ENCODE results near the gene RGL2. TPM values are rescaled to one million over a fixed set of nuclear protein-coding genes. Genes with fewer than 3 reads are reported as not detected.

Gene RGL2
- total and polyA plus RNA-seq, 2 of the 13 experiments (the other 11 are each of a cell fraction or from before 2014, with no cell fraction given) = 22.9 to 47.4 TPM

DNA sequence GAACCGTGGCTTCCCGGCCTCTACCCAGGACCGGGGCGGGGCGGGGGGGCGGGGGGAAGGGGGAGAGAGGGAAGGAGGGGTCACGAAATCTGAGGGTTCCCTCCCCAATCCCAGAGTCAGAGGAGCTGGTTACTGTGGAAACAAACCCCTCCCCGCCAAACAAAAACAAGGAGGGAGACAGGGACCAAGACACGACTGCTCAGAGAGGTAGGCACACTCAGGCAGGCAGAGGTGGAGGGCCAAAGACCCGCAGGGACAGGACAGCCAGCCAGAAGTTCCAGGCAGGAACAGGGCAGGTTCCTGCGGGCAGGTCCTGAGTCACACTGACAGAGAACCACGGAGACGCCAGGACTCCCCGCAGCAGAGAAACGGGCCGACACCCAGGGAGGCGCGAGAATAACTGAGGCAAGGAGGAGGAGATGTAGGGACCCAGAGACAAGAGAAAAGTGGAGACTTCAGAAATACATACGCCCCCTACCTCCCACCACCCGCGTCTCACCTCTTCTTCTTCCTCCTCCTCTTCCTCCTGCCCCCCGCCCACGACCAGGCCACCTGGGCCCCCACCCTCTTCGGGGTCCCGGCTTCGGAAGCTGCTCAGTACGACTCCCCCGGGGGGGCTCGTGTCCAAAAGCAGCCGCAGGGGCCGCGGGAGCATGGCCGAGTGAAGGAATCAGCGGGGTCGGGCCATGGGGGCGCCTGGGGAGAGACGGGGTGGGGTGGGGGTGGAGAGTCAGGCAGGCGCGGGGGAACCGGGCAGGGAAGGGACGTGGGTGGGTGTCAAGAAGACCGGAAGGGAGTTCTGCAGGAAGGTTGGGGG, 578 bp downstream of the RGL2 start (continued):
- TF ChIP-seq, protein P1, sequence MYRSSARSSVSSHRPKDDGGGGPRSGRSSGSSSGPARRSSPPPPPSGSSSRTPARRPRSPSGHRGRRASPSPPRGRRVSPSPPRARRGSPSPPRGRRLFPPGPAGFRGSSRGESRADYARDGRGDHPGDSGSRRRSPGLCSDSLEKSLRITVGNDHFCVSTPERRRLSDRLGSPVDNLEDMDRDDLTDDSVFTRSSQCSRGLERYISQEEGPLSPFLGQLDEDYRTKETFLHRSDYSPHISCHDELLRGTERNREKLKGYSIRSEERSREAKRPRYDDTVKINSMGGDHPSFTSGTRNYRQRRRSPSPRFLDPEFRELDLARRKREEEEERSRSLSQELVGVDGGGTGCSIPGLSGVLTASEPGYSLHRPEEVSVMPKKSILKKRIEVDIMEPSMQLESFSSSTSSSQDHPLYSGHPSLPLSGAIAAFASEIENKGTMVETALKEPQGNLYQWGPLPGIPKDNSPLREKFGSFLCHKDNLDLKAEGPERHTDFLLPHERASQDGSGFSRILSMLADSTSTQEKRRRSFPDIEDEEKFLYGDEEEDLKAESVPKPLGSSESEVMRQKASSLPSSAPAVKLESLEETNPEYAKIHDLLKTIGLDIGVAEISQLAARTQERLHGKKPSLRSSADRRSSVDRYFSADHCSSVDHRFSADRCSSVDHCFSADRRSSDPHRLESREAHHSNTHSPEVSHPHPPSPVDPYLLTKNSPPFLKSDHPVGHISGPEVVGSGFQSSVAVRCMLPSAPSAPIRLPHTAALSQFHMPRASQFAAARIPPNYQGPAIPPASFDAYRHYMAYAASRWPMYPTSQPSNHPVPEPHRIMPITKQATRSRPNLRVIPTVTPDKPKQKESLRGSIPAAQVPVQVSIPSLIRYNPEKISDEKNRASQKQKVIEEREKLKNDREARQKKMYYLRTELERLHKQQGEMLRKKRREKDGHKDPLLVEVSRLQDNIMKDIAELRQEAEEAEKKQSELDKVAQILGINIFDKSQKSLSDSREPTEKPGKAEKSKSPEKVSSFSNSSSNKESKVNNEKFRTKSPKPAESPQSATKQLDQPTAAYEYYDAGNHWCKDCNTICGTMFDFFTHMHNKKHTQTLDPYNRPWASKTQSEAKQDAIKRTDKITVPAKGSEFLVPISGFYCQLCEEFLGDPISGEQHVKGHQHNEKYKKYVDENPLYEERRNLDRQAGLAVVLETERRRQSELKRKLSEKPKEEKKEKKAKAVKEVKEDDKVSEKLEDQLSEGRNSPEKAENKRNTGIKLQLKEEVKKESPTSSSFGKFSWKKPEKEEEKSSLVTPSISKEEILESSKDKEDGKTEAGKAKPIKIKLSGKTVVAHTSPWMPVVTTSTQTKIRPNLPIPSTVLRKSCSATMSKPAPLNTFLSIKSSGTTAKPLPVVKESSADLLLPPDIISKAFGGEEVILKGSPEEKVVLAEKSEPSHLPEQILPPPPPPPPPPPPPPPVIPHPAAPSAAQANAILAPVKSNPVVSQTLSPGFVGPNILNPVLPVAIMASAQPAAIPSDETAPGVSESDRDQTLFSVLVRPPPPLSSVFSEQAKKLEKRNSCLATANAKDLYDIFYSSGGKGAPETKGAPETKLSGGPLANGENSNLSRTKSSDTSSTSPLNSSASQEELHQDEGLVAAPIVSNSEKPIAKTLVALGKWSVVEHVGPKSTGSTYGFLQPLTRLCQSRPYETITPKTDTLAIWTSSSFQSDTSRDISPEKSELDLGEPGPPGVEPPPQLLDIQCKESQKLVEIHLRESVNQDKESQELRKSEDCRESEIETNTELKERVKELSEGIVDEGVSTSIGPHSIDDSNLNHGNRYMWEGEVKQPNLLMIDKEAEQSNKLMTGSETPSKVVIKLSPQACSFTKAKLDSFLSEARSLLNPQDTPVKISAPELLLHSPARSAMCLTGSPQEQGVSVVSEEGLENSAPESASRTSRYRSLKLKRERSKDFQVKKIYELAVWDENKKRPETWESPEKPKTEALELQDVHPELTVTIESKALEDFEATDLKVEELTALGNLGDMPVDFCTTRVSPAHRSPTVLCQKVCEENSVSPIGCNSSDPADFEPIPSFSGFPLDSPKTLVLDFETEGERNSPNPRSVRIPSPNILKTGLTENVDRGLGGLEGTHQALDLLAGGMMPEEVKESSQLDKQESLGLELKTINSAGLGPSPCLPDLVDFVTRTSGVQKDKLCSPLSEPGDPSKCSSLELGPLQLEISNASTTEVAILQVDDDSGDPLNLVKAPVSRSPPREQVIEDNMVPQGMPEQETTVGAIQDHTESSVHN (CRISPR knock-in tag; IDR thresholded peaks at IDR 0.05) = no peak
- no peak for TF ChIP-seq ZNF12 (CRISPR knock-in tag; IDR thresholded peaks at IDR 0.05)
- TF ChIP-seq HOXA7 (CRISPR knock-in tag; IDR thresholded peaks at IDR 0.05) = no peak
- no peak for TF ChIP-seq ARID2 (CRISPR knock-in tag; IDR thresholded peaks at IDR 0.05; ENCODE audit: borderline replicate concordance)
- TF ChIP-seq, protein P2, sequence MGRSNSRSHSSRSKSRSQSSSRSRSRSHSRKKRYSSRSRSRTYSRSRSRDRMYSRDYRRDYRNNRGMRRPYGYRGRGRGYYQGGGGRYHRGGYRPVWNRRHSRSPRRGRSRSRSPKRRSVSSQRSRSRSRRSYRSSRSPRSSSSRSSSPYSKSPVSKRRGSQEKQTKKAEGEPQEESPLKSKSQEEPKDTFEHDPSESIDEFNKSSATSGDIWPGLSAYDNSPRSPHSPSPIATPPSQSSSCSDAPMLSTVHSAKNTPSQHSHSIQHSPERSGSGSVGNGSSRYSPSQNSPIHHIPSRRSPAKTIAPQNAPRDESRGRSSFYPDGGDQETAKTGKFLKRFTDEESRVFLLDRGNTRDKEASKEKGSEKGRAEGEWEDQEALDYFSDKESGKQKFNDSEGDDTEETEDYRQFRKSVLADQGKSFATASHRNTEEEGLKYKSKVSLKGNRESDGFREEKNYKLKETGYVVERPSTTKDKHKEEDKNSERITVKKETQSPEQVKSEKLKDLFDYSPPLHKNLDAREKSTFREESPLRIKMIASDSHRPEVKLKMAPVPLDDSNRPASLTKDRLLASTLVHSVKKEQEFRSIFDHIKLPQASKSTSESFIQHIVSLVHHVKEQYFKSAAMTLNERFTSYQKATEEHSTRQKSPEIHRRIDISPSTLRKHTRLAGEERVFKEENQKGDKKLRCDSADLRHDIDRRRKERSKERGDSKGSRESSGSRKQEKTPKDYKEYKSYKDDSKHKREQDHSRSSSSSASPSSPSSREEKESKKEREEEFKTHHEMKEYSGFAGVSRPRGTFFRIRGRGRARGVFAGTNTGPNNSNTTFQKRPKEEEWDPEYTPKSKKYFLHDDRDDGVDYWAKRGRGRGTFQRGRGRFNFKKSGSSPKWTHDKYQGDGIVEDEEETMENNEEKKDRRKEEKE (IDR thresholded peaks at IDR 0.05) = no peak
- TF ChIP-seq, protein P3, sequence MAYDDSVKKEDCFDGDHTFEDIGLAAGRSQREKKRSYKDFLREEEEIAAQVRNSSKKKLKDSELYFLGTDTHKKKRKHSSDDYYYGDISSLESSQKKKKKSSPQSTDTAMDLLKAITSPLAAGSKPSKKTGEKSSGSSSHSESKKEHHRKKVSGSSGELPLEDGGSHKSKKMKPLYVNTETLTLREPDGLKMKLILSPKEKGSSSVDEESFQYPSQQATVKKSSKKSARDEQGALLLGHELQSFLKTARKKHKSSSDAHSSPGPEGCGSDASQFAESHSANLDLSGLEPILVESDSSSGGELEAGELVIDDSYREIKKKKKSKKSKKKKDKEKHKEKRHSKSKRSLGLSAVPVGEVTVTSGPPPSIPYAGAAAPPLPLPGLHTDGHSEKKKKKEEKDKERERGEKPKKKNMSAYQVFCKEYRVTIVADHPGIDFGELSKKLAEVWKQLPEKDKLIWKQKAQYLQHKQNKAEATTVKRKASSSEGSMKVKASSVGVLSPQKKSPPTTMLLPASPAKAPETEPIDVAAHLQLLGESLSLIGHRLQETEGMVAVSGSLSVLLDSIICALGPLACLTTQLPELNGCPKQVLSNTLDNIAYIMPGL (CRISPR knock-in tag; IDR thresholded peaks at IDR 0.05; ENCODE audit: borderline replicate concordance in 1 of 2, low read depth in 1 of 2) = no peak
- no peak for TF ChIP-seq ZSCAN21 (CRISPR knock-in tag; IDR thresholded peaks at IDR 0.05; ENCODE audit: borderline replicate concordance)
- TF ChIP-seq GABPB1 (CRISPR knock-in tag; IDR thresholded peaks at IDR 0.05) = no peak
- TF ChIP-seq, protein P4, sequence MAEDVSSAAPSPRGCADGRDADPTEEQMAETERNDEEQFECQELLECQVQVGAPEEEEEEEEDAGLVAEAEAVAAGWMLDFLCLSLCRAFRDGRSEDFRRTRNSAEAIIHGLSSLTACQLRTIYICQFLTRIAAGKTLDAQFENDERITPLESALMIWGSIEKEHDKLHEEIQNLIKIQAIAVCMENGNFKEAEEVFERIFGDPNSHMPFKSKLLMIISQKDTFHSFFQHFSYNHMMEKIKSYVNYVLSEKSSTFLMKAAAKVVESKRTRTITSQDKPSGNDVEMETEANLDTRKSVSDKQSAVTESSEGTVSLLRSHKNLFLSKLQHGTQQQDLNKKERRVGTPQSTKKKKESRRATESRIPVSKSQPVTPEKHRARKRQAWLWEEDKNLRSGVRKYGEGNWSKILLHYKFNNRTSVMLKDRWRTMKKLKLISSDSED (CRISPR knock-in tag; IDR thresholded peaks at IDR 0.05) = no peak
- TF ChIP-seq ZFYVE20 (CRISPR knock-in tag; IDR thresholded peaks at IDR 0.05; ENCODE audit: borderline replicate concordance, low read depth) = no peak
- TF ChIP-seq ZFX (CRISPR knock-in tag; IDR thresholded peaks at IDR 0.05; ENCODE audit: low read depth) = no peak; the same call in 1 of the 2 replicates
- TF ChIP-seq ZFY (CRISPR knock-in tag; IDR thresholded peaks at IDR 0.05) = peak; percentile 8; the same call in 1 of the 2 replicates
- TF ChIP-seq NFKBIZ (CRISPR knock-in tag; IDR thresholded peaks at IDR 0.05) = no peak
- TF ChIP-seq ZKSCAN8 (CRISPR knock-in tag; IDR thresholded peaks at IDR 0.05; ENCODE audit: borderline replicate concordance) = no peak

Data from HepG2 (cell line).